GM12878 (cell line): ENCODE measurements around the gene TP73. TPM values are rescaled to one million over a fixed set of nuclear protein-coding genes. Genes with fewer than 3 reads are reported as not detected.

Experiments
- ATAC-seq: fragments of 200-7000 bp; cut with Tn5 transposase; 3 replicates; pipeline ENCODE4 v1.9.1; 2020; ENCODE audit warnings: mild to moderate bottlenecking, moderate library complexity
- BruUV-seq: library from RNA; stranded (reverse); fragments of 400-500 nt; replicated peaks from 2 replicates; lab custom pipeline; 2021; lab: Mats Ljungman, UMichigan
- CTCF ChIA-PET: fragments of 300-600 bp; sonication (Branson Sonifier 250); formaldehyde crosslinking; extraction: SDS; loops from one replicate; lab custom pipeline; 2021; ENCODE audit warnings: inconsistent platforms; lab: Yijun Ruan, JAX
- POLR2A ChIA-PET: fragments of 350-600 bp; formaldehyde crosslinking; extraction: SDS; loops from one replicate; lab custom pipeline; 2021; ENCODE audit warnings: inconsistent platforms; lab: Charles Lee
- RAD21 ChIA-PET: fragments of 300-600 bp; sonication (Branson Sonifier 250); formaldehyde crosslinking; loops from one replicate; lab custom pipeline; 2023; ENCODE audit warnings: antibody characterized with exemption; ENCODE audit not compliant: unreplicated experiment; lab: Charles Lee
- SMC1A ChIA-PET: fragments of 300-600 bp; sonication (Branson Sonifier 250); formaldehyde crosslinking; loops from one replicate; lab custom pipeline; 2023; ENCODE audit not compliant: unreplicated experiment, uncharacterized antibody; lab: Charles Lee
- DNase-seq: peaks from one replicate; pipeline ENCODE4 v3.0.0-alpha.2; 2011; ENCODE audit warnings: low read depth, low spot score
- FAIRE-seq: peaks from 3 replicates; lab custom pipeline; 2011; peaks lifted over from hg19 to GRCh38; lab: Jason Lieb, UNC
- H2AFZ ChIP-seq: 2 replicates; pipeline ENCODE4 v1.6.0; 2011; ENCODE audit warnings: low read depth, low read length, control low read depth; ENCODE audit not compliant: control insufficient read depth
- H3K27ac ChIP-seq: 2 replicates; pipeline ENCODE4 v1.5.1; 2011; ENCODE audit warnings: control low read depth; ENCODE audit not compliant: control insufficient read depth, insufficient read depth
- H3K27me3 ChIP-seq, 2 experiments: replicated peaks in 1 of 2; 2 replicates each; pipeline versions ENCODE4 v1.6.0 to v1.6.1; 2011; ENCODE audit warnings: low read length in 1 of 2; ENCODE audit not compliant: control insufficient read depth in 2 of 2, insufficient read depth in 2 of 2
- H3K36me3 ChIP-seq, 2 experiments: 2 replicates each; pipeline ENCODE4 v1.5.1; 2011; ENCODE audit warnings: low read length in 1 of 2; ENCODE audit not compliant: control insufficient read depth in 2 of 2, insufficient read depth in 2 of 2
- H3K4me1 ChIP-seq: 2 replicates; pipeline ENCODE4 v1.6.1; 2011; ENCODE audit warnings: mild to moderate bottlenecking, low read length, moderate library complexity, mixed read lengths; ENCODE audit not compliant: control insufficient read depth, insufficient read depth
- H3K4me2 ChIP-seq: 2 replicates; pipeline ENCODE4 v1.6.0; 2011; ENCODE audit warnings: control low read depth; ENCODE audit not compliant: control insufficient read depth, insufficient read depth
- H3K4me3 ChIP-seq: fragments of 200-600 bp; sonication (generic); 2 replicates; pipeline ENCODE4 v1.5.1; 2016
- H3K79me2 ChIP-seq: 2 replicates; pipeline ENCODE4 v1.6.0; 2011; ENCODE audit warnings: low read length; ENCODE audit not compliant: control insufficient read depth, insufficient read depth
- H3K9ac ChIP-seq: 2 replicates; pipeline ENCODE4 v1.8.0; 2011; ENCODE audit warnings: low read length, control low read depth, mixed read lengths; ENCODE audit not compliant: control insufficient read depth, insufficient read depth
- H3K9me3 ChIP-seq: replicated peaks from 3 replicates; pipeline ENCODE4 v1.5.1; 2011; ENCODE audit warnings: mild to moderate bottlenecking, low read length; ENCODE audit not compliant: control insufficient read depth, insufficient read depth
- H4K20me1 ChIP-seq: 2 replicates; pipeline ENCODE4 v1.6.0; 2011; ENCODE audit not compliant: control insufficient read depth, insufficient read depth
- CHD1 ChIP-seq: IDR thresholded peaks from 2 replicates; pipeline ENCODE4 v1.6.1; 2012; ENCODE audit warnings: low read depth, low read length, improper control_type of control experiment
- HDGF ChIP-seq: fragments of 450-650 bp; IDR thresholded peaks from 2 replicates; pipeline ENCODE4 v1.6.1; 2016; ENCODE audit warnings: antibody characterized with exemption
- KLF5 ChIP-seq: fragments of 450-650 bp; IDR thresholded peaks from 2 replicates; pipeline ENCODE4 v1.6.1; 2014; ENCODE audit warnings: mild to moderate bottlenecking; ENCODE audit not compliant: partially characterized antibody
- MYC ChIP-seq: IDR thresholded peaks from 2 replicates; pipeline ENCODE4 v1.6.1; 2011; ENCODE audit warnings: mild to moderate bottlenecking, low read length, moderate library complexity, inconsistent platforms; ENCODE audit not compliant: insufficient read depth, insufficient replicate concordance, insufficient read length, severe bottlenecking
- ZNF207 ChIP-seq: fragments of 450-650 bp; IDR thresholded peaks from 2 replicates; pipeline ENCODE4 v1.6.1; 2014; ENCODE audit warnings: antibody characterized with exemption, mild to moderate bottlenecking, borderline replicate concordance
- ZNF622 ChIP-seq: fragments of 450-650 bp; IDR thresholded peaks from 2 replicates; pipeline ENCODE4 v1.6.1; 2017; ENCODE audit warnings: mild to moderate bottlenecking, inconsistent platforms
- WGBS: methylation state at CpG from one replicate; pipeline ENCODE4 v1.1.6; 2016; ENCODE audit warnings: low lambda C conversion rate; ENCODE audit not compliant: insufficient replicate concordance, insufficient coverage; ENCODE audit errors: missing lambda C conversion rate; 5-methylcytosine and 5-hydroxymethylcytosine counted together
- in situ Hi-C: fragments of 300-500 bp; cut with MboI; formaldehyde crosslinking; loops from 9 replicates; pipeline ENCODE4 v1.14.3; 2018; ENCODE audit warnings: mixed read lengths
- intact Hi-C: fragments of 100-400 bp; cut with micrococcal nuclease; formaldehyde crosslinking; loops from one replicate; pipeline ENCODE4 v1.14.2; 2022; ENCODE audit not compliant: unreplicated experiment
- polyA plus RNA-seq, 11 experiments: library from polyadenylated mRNA; depleted of rRNA in 4 of 11; unstranded in 6 of 11; stranded (reverse) in 5 of 11; fragments of >200 nt; fragmentation: Nextera tagmentation in 4 of 11; fragmentation: Illumina TruSeq in 1 of 11; extraction: Ambion mirVana in 4 of 11; extraction: Trizol in 1 of 11; gene quantifications; 1 replicate in 1 of 11; 2 replicates in 10 of 11; pipeline versions ENCODE4 v1.2.1 to v1.2.3, GENCODE V29; 2011 to 2016; ENCODE audit warnings: inconsistent platforms in 2 of 11, missing spikeins in 2 of 11, low read depth in 1 of 11
- total RNA-seq, 4 experiments: library from RNA; depleted of rRNA in 3 of 4; stranded (reverse); fragments of >200 nt in 3 of 4; fragmentation: Illumina TruSeq in 1 of 4; extraction: Trizol in 1 of 4; gene quantifications; 2 replicates each; pipeline versions ENCODE4 v1.2.1 to v1.2.3, GENCODE V29; 2013 to 2021
- TF ChIP-seq, protein P1 (sequence below): fragments of 450-650 bp; IDR thresholded peaks from 2 replicates; pipeline ENCODE4 v1.6.1; 2014; ENCODE audit warnings: mild to moderate bottlenecking
- TF ChIP-seq, protein P2 (sequence below): IDR thresholded peaks from 2 replicates; pipeline ENCODE4 v1.6.1; 2012; ENCODE audit warnings: low read depth, low read length, improper control_type of control experiment

The TP73 gene
- total and polyA plus RNA-seq, 10 of the 15 experiments (the other 5 are each of a cell fraction or from before 2014, with no cell fraction given) = 0.08 to 54.2 (median 14.9) TPM

DNA sequence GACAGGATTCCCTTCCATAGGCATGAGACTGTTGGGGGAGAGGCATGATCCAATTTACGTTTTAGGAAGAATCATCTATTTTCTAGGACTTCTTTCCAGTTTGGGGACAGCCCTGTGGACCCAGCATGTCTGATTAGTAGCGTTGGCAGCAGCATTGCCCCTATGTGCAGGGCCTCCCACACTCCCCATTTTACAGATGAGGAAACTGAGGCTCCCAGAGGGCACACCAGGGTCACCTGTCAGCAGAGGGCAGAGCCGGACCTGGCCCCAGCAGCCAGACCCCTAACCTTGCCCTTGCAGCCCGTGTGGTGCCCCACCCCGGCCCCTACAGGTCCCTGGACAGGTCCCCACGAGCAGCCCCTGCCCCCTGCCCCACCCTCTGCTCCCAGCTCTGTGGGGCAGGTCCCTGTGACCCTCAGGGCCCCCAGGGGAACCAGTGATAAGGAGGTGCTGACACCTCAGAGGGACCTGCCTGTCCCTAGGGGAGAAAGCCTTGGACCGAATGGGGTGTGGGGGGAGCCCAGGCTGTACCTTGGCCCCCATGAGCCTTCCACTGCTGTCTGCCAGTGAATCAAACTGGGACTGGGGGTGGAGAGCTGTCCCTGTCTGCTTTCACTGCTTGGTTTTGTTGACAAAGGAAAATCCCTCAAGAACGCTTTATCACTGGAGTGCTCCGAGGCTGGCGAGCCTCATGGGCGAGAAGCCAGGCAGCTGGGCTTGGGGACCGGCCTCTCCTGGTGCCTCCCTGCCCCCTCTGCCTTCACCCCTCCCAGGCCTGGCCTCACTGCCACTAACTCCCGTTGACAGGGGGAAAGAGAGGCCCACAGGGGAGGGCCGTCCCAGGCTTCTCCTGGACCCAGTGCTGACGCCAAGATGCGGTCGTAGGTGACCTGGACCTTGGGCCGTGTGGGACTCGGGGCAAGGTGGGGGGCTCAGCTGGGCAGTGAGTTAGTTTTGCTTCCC, 60.5 kb downstream of the TP73 start:
- CTCF ChIA-PET = no interaction called here
- no peak overlapping the region for H2AFZ ChIP-seq
- H3K36me3 ChIP-seq = peaks cover 0 to 27% of the 10 kb centered on the region in 2 experiments; a peak in 2 of 4 replicates
- no peaks in the 10 kb centered on the region for H3K79me2 ChIP-seq
- H4K20me1 ChIP-seq = no peaks in the 10 kb centered on the region; the same call in none of the 2 replicates
- H3K9ac ChIP-seq = no peak overlapping the region
- no peaks in the 10 kb centered on the region for H3K4me1 ChIP-seq
- TF ChIP-seq ZNF622 = no peak
- DNase-seq = no peak
- SMC1A ChIA-PET = no interaction called here
- ATAC-seq = no peak
- in situ Hi-C loops (no loop called here), intact Hi-C loops (no loop called here)
- RAD21 ChIA-PET = no interaction called here
- FAIRE-seq = no peak
- H3K4me2 ChIP-seq = no peak overlapping the region
- H3K27ac ChIP-seq = no peak overlapping the region
- no peaks in the 10 kb centered on the region for H3K27me3 ChIP-seq
- BruUV-seq = no TSS peak
- POLR2A ChIA-PET = no interaction called here
- H3K9me3 ChIP-seq = no peaks in the 10 kb centered on the region
- H3K4me3 ChIP-seq = no peak overlapping the region
- WGBS = 45% methylated on average over 17 of the region's 19 CpGs

DNA sequence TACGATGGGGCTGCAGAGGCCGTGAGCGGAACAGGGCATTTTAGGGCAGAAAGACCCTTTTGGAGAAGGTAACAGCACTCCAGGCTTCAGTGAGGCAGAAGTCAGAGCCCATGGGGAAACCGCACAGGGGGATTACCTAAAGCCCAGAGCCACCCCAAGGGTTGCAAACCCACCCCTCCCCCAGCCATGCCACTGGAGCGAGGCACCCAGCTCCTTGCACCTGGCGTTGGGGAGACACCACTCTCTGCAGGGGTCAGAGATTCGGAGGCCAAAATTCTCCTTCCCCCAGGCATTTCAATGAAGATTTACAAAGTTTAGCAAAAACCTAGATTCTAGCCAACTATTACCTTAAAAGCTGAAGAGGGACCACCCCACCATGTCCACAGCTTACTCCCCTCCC, 61.5 kb downstream of the TP73 start:
- no peaks in the 10 kb centered on the region for H3K27me3 ChIP-seq
- no peak for ATAC-seq
- TF ChIP-seq KLF5 (no peak), MYC (no peak), CHD1 (no peak), HDGF (no peak), ZNF207 (no peak)
- TF ChIP-seq, protein P1, sequence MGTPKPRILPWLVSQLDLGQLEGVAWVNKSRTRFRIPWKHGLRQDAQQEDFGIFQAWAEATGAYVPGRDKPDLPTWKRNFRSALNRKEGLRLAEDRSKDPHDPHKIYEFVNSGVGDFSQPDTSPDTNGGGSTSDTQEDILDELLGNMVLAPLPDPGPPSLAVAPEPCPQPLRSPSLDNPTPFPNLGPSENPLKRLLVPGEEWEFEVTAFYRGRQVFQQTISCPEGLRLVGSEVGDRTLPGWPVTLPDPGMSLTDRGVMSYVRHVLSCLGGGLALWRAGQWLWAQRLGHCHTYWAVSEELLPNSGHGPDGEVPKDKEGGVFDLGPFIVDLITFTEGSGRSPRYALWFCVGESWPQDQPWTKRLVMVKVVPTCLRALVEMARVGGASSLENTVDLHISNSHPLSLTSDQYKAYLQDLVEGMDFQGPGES = no peak
- TF ChIP-seq, protein P2, sequence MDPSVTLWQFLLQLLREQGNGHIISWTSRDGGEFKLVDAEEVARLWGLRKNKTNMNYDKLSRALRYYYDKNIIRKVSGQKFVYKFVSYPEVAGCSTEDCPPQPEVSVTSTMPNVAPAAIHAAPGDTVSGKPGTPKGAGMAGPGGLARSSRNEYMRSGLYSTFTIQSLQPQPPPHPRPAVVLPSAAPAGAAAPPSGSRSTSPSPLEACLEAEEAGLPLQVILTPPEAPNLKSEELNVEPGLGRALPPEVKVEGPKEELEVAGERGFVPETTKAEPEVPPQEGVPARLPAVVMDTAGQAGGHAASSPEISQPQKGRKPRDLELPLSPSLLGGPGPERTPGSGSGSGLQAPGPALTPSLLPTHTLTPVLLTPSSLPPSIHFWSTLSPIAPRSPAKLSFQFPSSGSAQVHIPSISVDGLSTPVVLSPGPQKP = no peak
- H3K4me3 ChIP-seq = no peak overlapping the region
- H3K4me2 ChIP-seq = no peak overlapping the region
- ChIA-PET POLR2A (no interaction called here), CTCF (interaction anchor here (0.9 kb wide), 1 partner anchor 11 kb away, joined by 4 read pairs; no protein-coding TSS in a partner anchor), RAD21 (no interaction called here), SMC1A (no interaction called here)
- FAIRE-seq = no peak
- intact Hi-C loops = no loop called here
- H3K9ac ChIP-seq = no peak overlapping the region
- H3K36me3 ChIP-seq = peaks cover 0 to 22% of the 10 kb centered on the region in 2 experiments; a peak in 2 of 4 replicates
- no peak overlapping the region for H3K27ac ChIP-seq
- WGBS = 45% methylated on average over 7 of the region's 7 CpGs
- no peaks in the 10 kb centered on the region for H3K79me2 ChIP-seq
- no peaks in the 10 kb centered on the region for H3K9me3 ChIP-seq
- no peaks in the 10 kb centered on the region for H3K4me1 ChIP-seq
- no peak for DNase-seq
- H4K20me1 ChIP-seq = no peaks in the 10 kb centered on the region; the same call in 1 of the 2 replicates
- in situ Hi-C loops = no loop called here
- no TSS peak for BruUV-seq
- H2AFZ ChIP-seq = no peak overlapping the region
